CD14-positive monocyte (primary cell): ENCODE results near the gene RALGAPB. TPM values are rescaled to one million over a fixed set of nuclear protein-coding genes. Genes with fewer than 3 reads are reported as not detected.

Experiments
- DNase-seq, 3 donors: peaks; one replicate each; pipeline ENCODE4 v3.0.0-alpha.2; 2011 to 2022
- H2AFZ ChIP-seq: 2 replicates; pipeline ENCODE4 v1.6.0; 2012; ENCODE audit warnings: mild to moderate bottlenecking, low read depth, low read length, inconsistent platforms; ENCODE audit not compliant: insufficient read depth, poor library complexity, severe bottlenecking
- H3K27ac ChIP-seq, 2 donors: 1 replicate in 1 of 2; 2 replicates in 1 of 2; pipeline ENCODE4 v1.5.1; 2012 to 2013; ENCODE audit warnings: low read length in 2 of 2, control low read depth in 1 of 2, inconsistent platforms in 1 of 2, low read depth in 1 of 2, mild to moderate bottlenecking in 1 of 2
- H3K27me3 ChIP-seq, 2 donors: one replicate each; pipeline versions ENCODE4 v1.6.0 to v1.6.1; 2011 to 2013; ENCODE audit warnings: low read length in 2 of 2; ENCODE audit not compliant: control insufficient read depth in 2 of 2, insufficient read depth in 2 of 2
- H3K36me3 ChIP-seq, 2 donors: replicated peaks in 1 of 2; 1 replicate in 1 of 2; 2 replicates in 1 of 2; pipeline versions ENCODE4 v1.5.1 to v1.6.1; 2012 to 2013; ENCODE audit warnings: low read length in 2 of 2, control low read depth in 1 of 2, inconsistent platforms in 1 of 2, mild to moderate bottlenecking in 1 of 2; ENCODE audit not compliant: insufficient read depth in 2 of 2, control insufficient read depth in 1 of 2
- H3K4me1 ChIP-seq, 2 donors: 1 replicate in 1 of 2; 2 replicates in 1 of 2; pipeline versions ENCODE4 v1.5.1 to v1.6.1; 2012 to 2013; ENCODE audit warnings: low read length in 2 of 2, control low read depth in 1 of 2, inconsistent platforms in 1 of 2, mild to moderate bottlenecking in 1 of 2, moderate library complexity in 1 of 2; ENCODE audit not compliant: insufficient read depth in 2 of 2, control insufficient read depth in 1 of 2
- H3K4me2 ChIP-seq: replicated peaks from 2 replicates; pipeline ENCODE3; 2012; ENCODE audit warnings: low read length, moderate library complexity, mild to moderate bottlenecking; ENCODE audit not compliant: poor library complexity, severe bottlenecking; ENCODE audit errors: extremely low read depth
- H3K4me3 ChIP-seq, 3 experiments: fragments of 200-600 bp in 1 of 3; sonication (generic) in 1 of 3; replicated peaks in 1 of 3; 1 replicate in 2 of 3; 2 replicates in 1 of 3; pipeline ENCODE4 v1.5.1; 2011 to 2013; ENCODE audit warnings: low read length in 3 of 3, mild to moderate bottlenecking in 3 of 3, control low read depth in 2 of 3, low read depth in 2 of 3, inconsistent platforms in 1 of 3, moderate library complexity in 1 of 3
- H3K79me2 ChIP-seq: 2 replicates; pipeline ENCODE4 v1.6.0; 2012; ENCODE audit warnings: mild to moderate bottlenecking, control low read depth, inconsistent platforms, low read length, moderate library complexity; ENCODE audit not compliant: insufficient read depth
- H3K9ac ChIP-seq: 2 replicates; pipeline ENCODE4 v1.6.0; 2017; ENCODE audit warnings: low read length, mild to moderate bottlenecking; ENCODE audit not compliant: insufficient read depth, poor library complexity, severe bottlenecking
- H3K9me3 ChIP-seq, 2 donors: replicated peaks in 1 of 2; 1 replicate in 1 of 2; 2 replicates in 1 of 2; pipeline versions ENCODE4 v1.5.1 to v1.6.1; 2012 to 2013; ENCODE audit warnings: low read length in 2 of 2, control low read depth in 1 of 2; ENCODE audit not compliant: control insufficient read depth in 1 of 2, insufficient read depth in 1 of 2
- H4K20me1 ChIP-seq: 2 replicates; pipeline ENCODE4 v1.6.0; 2012; ENCODE audit warnings: mild to moderate bottlenecking, low read length, control low read depth, moderate library complexity; ENCODE audit not compliant: insufficient read depth
- H3K27ac Mint-ChIP-seq, 7 donors: one replicate each; pipeline ENCODE4 v1.8.0; 2020; ENCODE audit warnings: mild to moderate bottlenecking in 7 of 7, mixed read lengths in 7 of 7, moderate library complexity in 6 of 7, inconsistent platforms in 2 of 7
- H3K27me3 Mint-ChIP-seq, 3 donors: one replicate each; pipeline ENCODE4 v1.8.0; 2021 to 2022; ENCODE audit warnings: low read depth in 3 of 3, mild to moderate bottlenecking in 3 of 3, mixed read lengths in 3 of 3, moderate library complexity in 3 of 3, inconsistent platforms in 1 of 3
- H3K36me3 Mint-ChIP-seq, 2 donors: one replicate each; pipeline ENCODE4 v1.8.0; 2020; ENCODE audit warnings: mixed read lengths in 2 of 2, inconsistent platforms in 1 of 2, mild to moderate bottlenecking in 1 of 2
- H3K4me1 Mint-ChIP-seq: one replicate; pipeline ENCODE4 v1.8.0; 2020; ENCODE audit warnings: mild to moderate bottlenecking, mixed read lengths
- H3K4me3 Mint-ChIP-seq, 2 donors: one replicate each; pipeline ENCODE4 v1.8.0; 2020; ENCODE audit warnings: mild to moderate bottlenecking in 2 of 2, mixed read lengths in 2 of 2, moderate library complexity in 1 of 2
- H3K9me3 Mint-ChIP-seq, 7 donors: one replicate each; pipeline ENCODE4 v1.8.0; 2020 to 2022; ENCODE audit warnings: mixed read lengths in 7 of 7, mild to moderate bottlenecking in 6 of 7, moderate library complexity in 6 of 7, inconsistent platforms in 2 of 7
- WGBS: methylation state at CpG from one replicate; pipeline ENCODE4 v1.1.5; 2013; ENCODE audit warnings: missing lambda C conversion rate; ENCODE audit not compliant: insufficient coverage; 5-methylcytosine and 5-hydroxymethylcytosine counted together
- intact Hi-C, 2 donors: fragments of 100-400 bp; cut with micrococcal nuclease; formaldehyde crosslinking; loops; one replicate each; pipeline versions ENCODE4 v1.15.0 to v1.15.1; 2023
- polyA plus RNA-seq, 3 donors: library from polyadenylated mRNA; depleted of rRNA in 1 of 3; unstranded in 2 of 3; stranded (reverse) in 1 of 3; fragments of 300-500 nt in 2 of 3; fragments of >200 nt in 1 of 3; fragmentation: Illumina TruSeq in 2 of 3; gene quantifications; 1 replicate in 2 of 3; 2 replicates in 1 of 3; pipeline ENCODE4 v1.2.3, GENCODE V29; 2012 to 2021
- TF ChIP-seq, protein P1 (sequence below): fragments of 200-600 bp; IDR thresholded peaks from one replicate; pipeline ENCODE4 v1.8.0; 2022; ENCODE audit warnings: antibody characterized with exemption, mild to moderate bottlenecking

RALGAPB gene
- polyA plus RNA-seq, 3 donors, result 4.7 to 15.5 (median 6.1) TPM

DNA sequence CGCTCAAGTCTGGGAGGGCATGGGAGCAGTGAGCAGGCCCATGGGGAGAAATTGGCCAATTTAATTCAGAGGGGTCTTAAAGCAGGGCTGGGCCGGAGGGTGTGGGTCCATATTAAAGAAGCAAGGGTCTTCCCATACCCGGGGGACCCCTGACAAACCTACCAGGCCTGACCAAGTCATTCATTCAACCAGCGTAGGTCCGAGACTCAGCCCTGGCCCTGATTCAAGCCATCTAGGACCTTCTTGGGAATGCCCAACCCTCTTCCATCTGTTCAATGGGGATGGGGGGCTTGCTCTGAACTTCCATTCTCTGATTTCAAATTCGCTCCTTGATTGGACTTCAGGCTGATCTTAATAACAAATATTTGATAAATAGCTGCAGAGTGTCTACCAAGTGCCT lies 115.7 kb downstream of the RALGAPB start:
- H3K9me3 ChIP-seq, result no peaks in the 10 kb centered on the region
- no peaks in the 10 kb centered on the region for H3K9me3 Mint-ChIP-seq
- no peak overlapping the region for H2AFZ ChIP-seq
- no peaks in the 10 kb centered on the region for H3K36me3 Mint-ChIP-seq
- no peak overlapping the region for H3K27ac Mint-ChIP-seq
- H3K4me2 ChIP-seq, result no peak overlapping the region
- peaks cover 2 to 7% (median 6%) of the 10 kb centered on the region in 3 donors for H3K27me3 Mint-ChIP-seq
- no peaks in the 10 kb centered on the region for H3K4me1 ChIP-seq
- no peak overlapping the region for H3K9ac ChIP-seq
- no peak for DNase-seq
- TF ChIP-seq, protein P1, sequence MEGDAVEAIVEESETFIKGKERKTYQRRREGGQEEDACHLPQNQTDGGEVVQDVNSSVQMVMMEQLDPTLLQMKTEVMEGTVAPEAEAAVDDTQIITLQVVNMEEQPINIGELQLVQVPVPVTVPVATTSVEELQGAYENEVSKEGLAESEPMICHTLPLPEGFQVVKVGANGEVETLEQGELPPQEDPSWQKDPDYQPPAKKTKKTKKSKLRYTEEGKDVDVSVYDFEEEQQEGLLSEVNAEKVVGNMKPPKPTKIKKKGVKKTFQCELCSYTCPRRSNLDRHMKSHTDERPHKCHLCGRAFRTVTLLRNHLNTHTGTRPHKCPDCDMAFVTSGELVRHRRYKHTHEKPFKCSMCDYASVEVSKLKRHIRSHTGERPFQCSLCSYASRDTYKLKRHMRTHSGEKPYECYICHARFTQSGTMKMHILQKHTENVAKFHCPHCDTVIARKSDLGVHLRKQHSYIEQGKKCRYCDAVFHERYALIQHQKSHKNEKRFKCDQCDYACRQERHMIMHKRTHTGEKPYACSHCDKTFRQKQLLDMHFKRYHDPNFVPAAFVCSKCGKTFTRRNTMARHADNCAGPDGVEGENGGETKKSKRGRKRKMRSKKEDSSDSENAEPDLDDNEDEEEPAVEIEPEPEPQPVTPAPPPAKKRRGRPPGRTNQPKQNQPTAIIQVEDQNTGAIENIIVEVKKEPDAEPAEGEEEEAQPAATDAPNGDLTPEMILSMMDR, result no peak
- H3K4me3 ChIP-seq, result no peak overlapping the region
- intact Hi-C loops, result no loop called here
- no peaks in the 10 kb centered on the region for H3K36me3 ChIP-seq
- no CpG with 5 or more reads among the region's 6 CpGs for WGBS
- H4K20me1 ChIP-seq, result no peaks in the 10 kb centered on the region
- H3K27ac ChIP-seq, result no peak overlapping the region
- no peaks in the 10 kb centered on the region for H3K27me3 ChIP-seq
- no peak overlapping the region for H3K4me3 Mint-ChIP-seq
- H3K4me1 Mint-ChIP-seq, result no peaks in the 10 kb centered on the region
- no peaks in the 10 kb centered on the region for H3K79me2 ChIP-seq

- Histone ChIP-seq H3K4me3 (no peak overlapping the region), H3K4me2 (no peak overlapping the region), H2AFZ (no peak overlapping the region), H3K9ac (no peak overlapping the region), H3K27ac (no peak overlapping the region), H3K79me2 (no peaks in the 10 kb centered on the region), H3K27me3 (no peaks in the 10 kb centered on the region), H3K4me1 (no peaks in the 10 kb centered on the region), H3K9me3 (no peaks in the 10 kb centered on the region), H4K20me1 (no peaks in the 10 kb centered on the region), H3K36me3 (no peaks in the 10 kb centered on the region)
- intact Hi-C loops, result no loop called here
- TF ChIP-seq, protein P1, result no peak
- H3K9me3 Mint-ChIP-seq, result no peaks in the 10 kb centered on the region
- DNase-seq, result no peak
- H3K4me1 Mint-ChIP-seq, result no peaks in the 10 kb centered on the region
- WGBS, result 87% methylated on average over 4 of the region's 4 CpGs
- no peak overlapping the region for H3K4me3 Mint-ChIP-seq
- H3K27ac Mint-ChIP-seq, result no peak overlapping the region
- no peaks in the 10 kb centered on the region for H3K36me3 Mint-ChIP-seq
- H3K27me3 Mint-ChIP-seq, result peaks cover 2 to 6% (median 4%) of the 10 kb centered on the region in 3 donors
Observed at GRCh38 chr20:38589351-38589750, 116.7 kb downstream of the RALGAPB start.
